SJCRH30 (cell line): Measurements from ENCODE around the gene OR8B4. TPM values are rescaled to one million over a fixed set of nuclear protein-coding genes. Genes with fewer than 3 reads are reported as not detected.
"Not testable (repeated sequence)": the region's sequence is repeated elsewhere in the genome, so short reads cannot be mapped to it uniquely, and the experiment has no call there.

ENCODE experiments used
- DNase-seq, 2 experiments: peaks; one replicate each; pipeline ENCODE4 v3.0.0-alpha.2; 2015 to 2020
- H3K27ac ChIP-seq: fragments of 250-450 bp; sonication (Bioruptor Pico); 2 replicates; pipeline ENCODE4 v1.5.1; 2020; ENCODE audit warnings: mild to moderate bottlenecking, moderate library complexity
- H3K27me3 ChIP-seq: fragments of 250-450 bp; sonication (Bioruptor Pico); 2 replicates; pipeline ENCODE4 v1.5.1; 2020; ENCODE audit warnings: mild to moderate bottlenecking, moderate library complexity
- H3K36me3 ChIP-seq: fragments of 250-450 bp; sonication (Bioruptor Pico); 2 replicates; pipeline ENCODE4 v1.5.1; 2020; ENCODE audit warnings: mild to moderate bottlenecking, moderate library complexity
- H3K4me1 ChIP-seq: fragments of 250-450 bp; sonication (Bioruptor Pico); 2 replicates; pipeline ENCODE4 v1.5.1; 2020; ENCODE audit warnings: mild to moderate bottlenecking, moderate library complexity
- H3K4me3 ChIP-seq: fragments of 250-450 bp; sonication (Bioruptor Pico); 2 replicates; pipeline ENCODE4 v1.5.1; 2020; ENCODE audit warnings: mild to moderate bottlenecking, moderate library complexity
- H3K9me3 ChIP-seq: fragments of 250-450 bp; sonication (Bioruptor Pico); replicated peaks from 2 replicates; pipeline ENCODE4 v1.5.1; 2020; ENCODE audit warnings: mild to moderate bottlenecking, moderate library complexity
- total RNA-seq: library from RNA; depleted of rRNA; stranded (reverse); fragments of >200 nt; shearing (Covaris generic); gene quantifications from 2 replicates; pipeline ENCODE4 v1.2.3, GENCODE V29; 2014; rRNA removed

Gene OR8B4
- not detected in 2 replicates for total RNA-seq

- H3K4me1 ChIP-seq = no peaks in the 10 kb centered on the region
- H3K9me3 ChIP-seq = no peaks in the 10 kb centered on the region
- H3K36me3 ChIP-seq = no peaks in the 10 kb centered on the region
- no peak within 1 kb of the TSS for H3K27ac ChIP-seq
- no peak for DNase-seq
- H3K4me3 ChIP-seq = no peak within 1 kb of the TSS
- H3K27me3 ChIP-seq = no peaks in the 10 kb centered on the region
Measured at GRCh38 chr11:124424384-124424921, at the start of gene OR8B4. Gene OR8B4 (minus strand): TSS chr11:124424871. CDS start chr11:124424871, 0 bp downstream.

GRCh38 chr11:124474079-124474478, 49.4 kb upstream of the OR8B4 start:
- Histone ChIP-seq H3K27me3 (no peaks in the 10 kb centered on the region), H3K4me1 (no peaks in the 10 kb centered on the region), H3K4me3 (no peak overlapping the region), H3K27ac (no peak overlapping the region), H3K36me3 (no peaks in the 10 kb centered on the region), H3K9me3 (no peaks in the 10 kb centered on the region)
- DNase-seq = no peak

GRCh38 chr11:124473476-124473875, 48.8 kb upstream of the OR8B4 start:
- Histone ChIP-seq H3K4me1 (no peaks in the 10 kb centered on the region), H3K9me3 (no peaks in the 10 kb centered on the region), H3K36me3 (no peaks in the 10 kb centered on the region), H3K27me3 (no peaks in the 10 kb centered on the region), H3K4me3 (no peak overlapping the region), H3K27ac (no peak overlapping the region)
- DNase-seq = no peak

- Histone ChIP-seq H3K9me3 (no peaks in the 10 kb centered on the region), H3K36me3 (no peaks in the 10 kb centered on the region), H3K27ac (no peak overlapping the region), H3K4me1 (no peaks in the 10 kb centered on the region), H3K27me3 (no peaks in the 10 kb centered on the region), H3K4me3 (no peak overlapping the region)
- DNase-seq = no peak
Measured at GRCh38 chr11:124470561-124471227, 46.0 kb upstream of the OR8B4 start.

GRCh38 chr11:124467381-124467927, 42.8 kb upstream of the OR8B4 start:
- H3K27me3 ChIP-seq = no peaks in the 10 kb centered on the region
- no peak overlapping the region for H3K4me3 ChIP-seq
- H3K9me3 ChIP-seq = no peaks in the 10 kb centered on the region
- no peaks in the 10 kb centered on the region for H3K36me3 ChIP-seq
- no peaks in the 10 kb centered on the region for H3K4me1 ChIP-seq
- H3K27ac ChIP-seq = no peak overlapping the region
- peak in 1 of 2 experiments; percentile 23 for DNase-seq

- DNase-seq = no peak
- Histone ChIP-seq H3K27ac (no peak overlapping the region), H3K9me3 (no peaks in the 10 kb centered on the region), H3K4me1 (no peaks in the 10 kb centered on the region), H3K27me3 (no peaks in the 10 kb centered on the region), H3K4me3 (no peak overlapping the region), H3K36me3 (no peaks in the 10 kb centered on the region)
Measured at GRCh38 chr11:124465368-124465767, 40.7 kb upstream of the OR8B4 start.

GRCh38 chr11:124463990-124464389, 39.3 kb upstream of the OR8B4 start:
- Histone ChIP-seq H3K27me3 (no peaks in the 10 kb centered on the region), H3K27ac (no peak overlapping the region), H3K4me3 (no peak overlapping the region), H3K4me1 (no peaks in the 10 kb centered on the region), H3K36me3 (no peaks in the 10 kb centered on the region), H3K9me3 (no peaks in the 10 kb centered on the region)
- no peak for DNase-seq

- Histone ChIP-seq H3K4me3 (no peak overlapping the region), H3K27me3 (no peaks in the 10 kb centered on the region), H3K9me3 (no peaks in the 10 kb centered on the region), H3K27ac (no peak overlapping the region), H3K36me3 (no peaks in the 10 kb centered on the region), H3K4me1 (no peaks in the 10 kb centered on the region)
- DNase-seq = no peak
Measured at GRCh38 chr11:124463324-124463723, 38.7 kb upstream of the OR8B4 start.

- no peak overlapping the region for H3K4me3 ChIP-seq
- H3K4me1 ChIP-seq = no peaks in the 10 kb centered on the region
- no peaks in the 10 kb centered on the region for H3K27me3 ChIP-seq
- no peaks in the 10 kb centered on the region for H3K36me3 ChIP-seq
- H3K27ac ChIP-seq = no peak overlapping the region
- H3K9me3 ChIP-seq = no peaks in the 10 kb centered on the region
- no peak for DNase-seq
Measured at GRCh38 chr11:124460459-124460858, 35.8 kb upstream of the OR8B4 start.

- H3K4me3 ChIP-seq, H3K27me3 ChIP-seq, H3K9me3 ChIP-seq, H3K27ac ChIP-seq, H3K4me1 ChIP-seq, DNase-seq, H3K36me3 ChIP-seq: not testable (repeated sequence)
Measured at GRCh38 chr11:124459379-124459778, 34.7 kb upstream of the OR8B4 start.

- Histone ChIP-seq H3K36me3 (no peaks in the 10 kb centered on the region), H3K9me3 (no peaks in the 10 kb centered on the region), H3K27ac (no peak overlapping the region), H3K4me3 (no peak overlapping the region), H3K27me3 (no peaks in the 10 kb centered on the region), H3K4me1 (no peaks in the 10 kb centered on the region)
- DNase-seq = no peak
Measured at GRCh38 chr11:124454552-124454951, 29.9 kb upstream of the OR8B4 start.

- Histone ChIP-seq H3K9me3 (no peaks in the 10 kb centered on the region), H3K36me3 (no peaks in the 10 kb centered on the region), H3K27ac (no peak overlapping the region), H3K4me3 (no peak overlapping the region), H3K4me1 (no peaks in the 10 kb centered on the region), H3K27me3 (no peaks in the 10 kb centered on the region)
- no peak for DNase-seq
Measured at GRCh38 chr11:124446916-124447315, 22.2 kb upstream of the OR8B4 start.

- Histone ChIP-seq H3K4me3 (no peak within 1 kb of the TSS), H3K27me3 (no peaks in the 10 kb centered on the region; the same call in 1 of the 2 replicates), H3K36me3 (no peaks in the 10 kb centered on the region), H3K9me3 (no peaks in the 10 kb centered on the region), H3K4me1 (no peaks in the 10 kb centered on the region), H3K27ac (no peak within 1 kb of the TSS)
- DNase-seq = no peak
Measured at GRCh38 chr11:124445646-124446150, 21.0 kb upstream of the OR8B4 start, which contains the start of gene OR8B8. Gene OR8B8 (minus strand): TSS chr11:124445696. CDS start chr11:124441085, 4,611 bp downstream.

- no peaks in the 10 kb centered on the region for H3K4me1 ChIP-seq
- no peak for DNase-seq
- no peaks in the 10 kb centered on the region; the same call in 1 of the 2 replicates for H3K27me3 ChIP-seq
- no peak overlapping the region for H3K27ac ChIP-seq
- no peaks in the 10 kb centered on the region for H3K36me3 ChIP-seq
- no peak overlapping the region for H3K4me3 ChIP-seq
- H3K9me3 ChIP-seq = no peaks in the 10 kb centered on the region
Measured at GRCh38 chr11:124442847-124443246, 18.2 kb upstream of the OR8B4 start.

- H3K27ac ChIP-seq = no peak overlapping the region
- no peak for DNase-seq
- no peaks in the 10 kb centered on the region for H3K4me1 ChIP-seq
- no peak overlapping the region for H3K4me3 ChIP-seq
- H3K27me3 ChIP-seq = no peaks in the 10 kb centered on the region; the same call in 1 of the 2 replicates
- no peaks in the 10 kb centered on the region for H3K9me3 ChIP-seq
- H3K36me3 ChIP-seq = no peaks in the 10 kb centered on the region
Measured at GRCh38 chr11:124442442-124442841, 17.8 kb upstream of the OR8B4 start.
